GM15510 (cell line): Measurements from ENCODE around the gene SORCS2.

Source experiments
- POLR2A ChIP-seq: IDR thresholded peaks from 3 replicates; pipeline ENCODE4 v1.6.1; 2011; ENCODE audit warnings: borderline replicate concordance; ENCODE audit not compliant: insufficient read length; ENCODE audit errors: extremely low read depth

SORCS2 gene

GRCh38 chr4:7535094-7535493 is 342.8 kb downstream of the SORCS2 start:
- no peak for TF ChIP-seq POLR2A

GRCh38 chr4:7535619-7536018 is 343.3 kb downstream of the SORCS2 start:
- no peak for TF ChIP-seq POLR2A

- no peak for TF ChIP-seq POLR2A
These were observed 344.5 kb downstream of the SORCS2 start for GRCh38 chr4:7536876-7537275.

- no peak for TF ChIP-seq POLR2A
These were observed 345.6 kb downstream of the SORCS2 start for GRCh38 chr4:7537853-7538400.

DNA sequence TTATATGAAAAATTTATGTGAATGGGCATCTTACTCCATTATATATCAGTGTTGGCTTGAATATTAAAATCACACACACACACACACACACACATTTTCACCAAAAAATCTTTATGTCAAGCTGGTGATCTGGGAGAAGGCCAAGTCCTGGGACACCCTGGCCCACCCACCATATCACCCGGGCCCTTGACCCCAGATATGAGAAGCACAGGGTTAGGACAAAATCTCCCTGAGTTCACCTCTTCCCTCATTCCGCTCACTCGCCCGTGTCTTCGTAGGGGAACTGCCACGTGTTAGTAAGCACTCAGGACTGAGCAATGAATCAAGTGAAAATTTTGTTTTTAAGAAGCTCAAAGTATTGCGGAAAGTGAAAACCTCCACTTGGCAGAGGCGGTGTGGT is 346.2 kb downstream of the SORCS2 start:
- no peak for TF ChIP-seq POLR2A

DNA sequence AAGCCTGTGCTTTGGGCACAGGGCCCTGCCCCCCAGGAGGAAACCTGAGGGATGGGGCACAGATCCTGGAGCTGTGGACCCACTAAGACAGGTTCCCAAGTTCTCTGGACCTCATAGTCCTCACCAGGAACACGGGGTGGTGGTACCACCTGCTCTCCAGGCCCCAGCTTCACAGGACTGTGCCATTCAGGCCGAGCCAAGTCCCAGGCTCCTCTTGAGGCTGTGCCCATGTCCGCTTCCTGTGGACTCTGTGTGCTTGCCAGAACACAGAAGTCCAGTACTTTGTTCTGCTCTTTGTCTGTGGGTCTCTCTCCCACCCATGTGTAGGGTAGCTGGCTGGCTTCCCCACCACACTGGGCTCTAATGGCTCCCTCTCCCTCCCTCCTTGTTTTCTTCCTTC is 346.8 kb downstream of the SORCS2 start:
- no peak for TF ChIP-seq POLR2A

GRCh38 chr4:7539659-7540058 is 347.3 kb downstream of the SORCS2 start:
- TF ChIP-seq POLR2A: no peak

GRCh38 chr4:7540206-7540605 is 347.9 kb downstream of the SORCS2 start:
- no peak for TF ChIP-seq POLR2A

- no peak for TF ChIP-seq POLR2A
These were observed 348.5 kb downstream of the SORCS2 start for GRCh38 chr4:7540654-7541413.

GRCh38 chr4:7541414-7541810 is 349.1 kb downstream of the SORCS2 start:
- TF ChIP-seq POLR2A: no peak

DNA sequence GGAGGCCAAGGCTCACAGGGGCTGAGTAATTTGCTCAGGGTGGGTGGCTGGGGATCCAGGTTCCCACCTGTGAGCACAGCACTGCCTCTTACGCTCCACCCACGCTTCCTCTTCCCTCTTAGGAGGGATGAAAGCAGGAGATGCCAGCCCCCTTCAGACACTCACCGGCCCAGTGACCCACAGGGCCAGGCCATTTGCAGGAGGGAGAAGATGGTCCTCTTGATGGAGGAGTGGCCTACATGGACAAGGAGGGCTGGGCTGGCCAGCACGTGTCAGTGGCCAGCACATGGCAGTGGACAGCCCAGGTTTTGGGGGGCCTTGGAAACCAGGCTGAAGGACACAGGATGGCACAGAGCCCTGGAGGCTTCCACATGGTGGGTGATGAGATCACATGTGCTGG is 350.4 kb downstream of the SORCS2 start:
- TF ChIP-seq POLR2A: no peak

DNA sequence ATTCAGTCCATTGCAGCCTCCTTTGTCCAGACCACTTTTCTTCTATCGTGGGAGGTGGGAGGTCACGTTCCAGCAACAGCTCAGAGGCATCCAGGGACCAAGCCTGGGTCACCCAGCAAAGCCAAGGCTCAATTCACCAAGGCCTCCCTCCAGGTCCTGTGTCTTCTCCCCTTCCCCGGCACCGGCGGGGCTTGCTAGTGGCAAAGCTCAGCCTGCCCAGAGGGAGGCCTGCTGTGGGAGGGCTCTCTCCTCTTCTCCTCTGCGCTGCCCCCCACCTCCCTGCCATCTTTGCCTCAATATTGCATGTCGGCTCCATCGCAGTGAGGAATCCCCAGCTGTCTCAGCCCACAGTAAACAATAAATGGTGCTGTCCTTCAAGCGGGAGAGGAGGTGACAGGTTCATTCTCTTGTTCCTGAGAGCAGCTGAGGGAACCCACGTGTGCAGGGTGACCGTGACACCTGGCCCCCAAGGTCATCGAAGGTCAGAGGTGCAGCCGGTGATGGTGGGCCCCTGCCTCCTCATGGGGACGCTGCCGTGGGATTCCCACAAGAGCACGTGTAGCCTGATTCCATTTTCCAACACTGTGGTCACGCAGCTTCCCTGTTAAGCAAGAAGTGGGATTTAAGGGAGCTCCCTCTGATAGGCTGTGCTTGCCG is 353.9 kb downstream of the SORCS2 start:
- no peak for TF ChIP-seq POLR2A

- TF ChIP-seq POLR2A: no peak
These were observed 354.6 kb downstream of the SORCS2 start for GRCh38 chr4:7546809-7547367.

DNA sequence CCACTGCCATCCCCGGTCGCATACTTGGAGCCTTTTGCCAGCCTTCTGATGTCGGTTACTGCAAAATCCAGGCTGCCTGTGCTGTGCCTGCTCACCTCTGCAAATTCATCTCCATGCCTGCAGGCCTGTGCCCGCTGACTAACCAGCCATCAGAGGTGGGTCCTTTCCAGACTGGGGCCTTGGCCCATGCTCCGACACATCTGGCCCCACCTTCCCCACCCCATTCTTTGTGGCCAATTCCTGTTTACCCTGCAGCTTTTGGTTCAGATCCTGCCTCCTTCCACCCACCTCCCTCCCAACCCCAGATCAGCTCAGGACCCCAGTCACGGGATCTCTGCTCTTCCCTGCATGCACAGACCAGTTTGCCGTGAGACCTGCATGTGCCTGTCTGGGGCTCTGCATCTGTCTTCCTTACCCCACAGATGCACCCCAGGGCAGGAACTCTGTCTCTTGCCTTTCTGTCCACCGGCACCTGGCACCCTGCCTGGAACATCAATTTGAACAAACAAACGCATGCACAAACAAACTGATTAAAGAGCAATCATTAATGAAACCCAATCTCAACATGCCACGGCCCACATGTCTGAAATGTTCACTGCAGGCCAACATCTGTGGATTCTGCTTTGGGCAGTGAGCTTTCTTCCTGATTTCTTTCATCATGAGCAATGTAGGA is 355.2 kb downstream of the SORCS2 start:
- no peak for TF ChIP-seq POLR2A

DNA sequence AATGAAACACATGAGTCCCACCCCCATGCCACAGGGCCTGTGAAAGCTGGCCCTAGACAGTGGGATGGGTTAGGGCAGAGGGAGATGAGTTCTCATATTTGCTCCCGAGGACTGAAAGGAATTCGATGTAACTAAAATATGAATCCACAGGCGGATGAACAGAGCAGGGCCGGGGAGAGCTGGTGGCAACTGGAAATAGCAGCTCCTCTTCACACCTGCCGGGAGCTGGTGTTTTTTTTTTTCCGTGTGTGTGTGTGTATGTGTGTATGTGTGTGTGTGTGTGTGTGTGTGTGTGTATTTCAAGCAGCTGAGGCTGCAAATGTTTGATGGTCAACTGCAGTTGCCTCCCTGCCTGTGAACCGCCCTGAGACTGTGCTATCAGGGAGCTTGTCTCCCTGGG is 357.5 kb downstream of the SORCS2 start:
- no peak for TF ChIP-seq POLR2A
